GM12878 (cell line): ENCODE results near the gene C15orf39. TPM values are rescaled to one million over a fixed set of nuclear protein-coding genes. Genes with fewer than 3 reads are reported as not detected.

Source experiments
- KLF5 ChIP-seq: fragments of 450-650 bp; IDR thresholded peaks from 2 replicates; pipeline ENCODE4 v1.6.1; 2014; ENCODE audit warnings: mild to moderate bottlenecking; ENCODE audit not compliant: partially characterized antibody
- PBX3 ChIP-seq: IDR thresholded peaks from 2 replicates; pipeline ENCODE4 v1.6.1; 2011; ENCODE audit warnings: mild to moderate bottlenecking, low read depth, low read length, moderate library complexity; ENCODE audit not compliant: insufficient replicate concordance
- USF1 ChIP-seq: IDR thresholded peaks from 2 replicates; pipeline ENCODE4 v1.6.1; 2011; ENCODE audit warnings: borderline replicate concordance, low read depth, mild to moderate bottlenecking, moderate library complexity, mixed read lengths, low read length; ENCODE audit not compliant: insufficient read depth; ENCODE audit errors: extremely low read length
- ZBTB33 ChIP-seq: fragments of 450-650 bp; IDR thresholded peaks from 2 replicates; pipeline ENCODE4 v1.6.1; 2017; ENCODE audit warnings: mild to moderate bottlenecking
- ZBTB40 ChIP-seq: fragments of 450-650 bp; IDR thresholded peaks from 2 replicates; pipeline ENCODE4 v1.6.1; 2016; ENCODE audit warnings: mild to moderate bottlenecking, moderate library complexity, borderline replicate concordance
- polyA plus RNA-seq, 11 experiments: library from polyadenylated mRNA; depleted of rRNA in 4 of 11; unstranded in 6 of 11; stranded (reverse) in 5 of 11; fragments of >200 nt; fragmentation: Nextera tagmentation in 4 of 11; fragmentation: Illumina TruSeq in 1 of 11; extraction: Ambion mirVana in 4 of 11; extraction: Trizol in 1 of 11; gene quantifications; 1 replicate in 1 of 11; 2 replicates in 10 of 11; pipeline versions ENCODE4 v1.2.1 to v1.2.3, GENCODE V29; 2011 to 2016; ENCODE audit warnings: inconsistent platforms in 2 of 11, missing spikeins in 2 of 11, low read depth in 1 of 11
- total RNA-seq, 4 experiments: library from RNA; depleted of rRNA in 3 of 4; stranded (reverse); fragments of >200 nt in 3 of 4; fragmentation: Illumina TruSeq in 1 of 4; extraction: Trizol in 1 of 4; gene quantifications; 2 replicates each; pipeline versions ENCODE4 v1.2.1 to v1.2.3, GENCODE V29; 2013 to 2021

The C15orf39 gene
- total and polyA plus RNA-seq, 10 of the 15 experiments (the other 5 are each of a cell fraction or from before 2014, with no cell fraction given): 2.3 to 139 (median 33.0) TPM

GRCh38 chr15:75233504-75234190 is 32.0 kb downstream of the C15orf39 start (continued):
- TF ChIP-seq ZBTB33 (no peak), USF1 (no peak), KLF5 (no peak), ZBTB40 (no peak), PBX3 (no peak)
